BJ (cell line): Measurements from ENCODE around the gene HCRTR1. TPM values are rescaled to one million over a fixed set of nuclear protein-coding genes. Genes with fewer than 3 reads are reported as not detected.

Experiments used
- CTCF ChIA-PET: fragments of 350-600 bp; formaldehyde crosslinking; extraction: SDS; loops from one replicate; lab custom pipeline; 2021; ENCODE audit warnings: antibody characterized with exemption, inconsistent platforms; lab: Yijun Ruan, JAX
- POLR2A ChIA-PET: fragments of 300-600 bp; sonication (Branson Sonifier 250); formaldehyde crosslinking; extraction: SDS; loops from one replicate; lab custom pipeline; 2021; ENCODE audit warnings: antibody characterized with exemption; lab: Charles Lee
- DNase-seq: peaks from one replicate; pipeline ENCODE4 v3.0.0-alpha.2; 2011; ENCODE audit warnings: low read depth
- H3K27me3 ChIP-seq: 2 replicates; pipeline ENCODE4 v1.6.0; 2011; ENCODE audit warnings: low read length; ENCODE audit not compliant: control insufficient read depth, insufficient read depth
- H3K36me3 ChIP-seq: 2 replicates; pipeline ENCODE4 v1.5.1; 2011; ENCODE audit warnings: low read length; ENCODE audit not compliant: control insufficient read depth, insufficient read depth
- H3K4me3 ChIP-seq: 2 replicates; pipeline ENCODE4 v1.5.1; 2011; ENCODE audit warnings: low read depth, mild to moderate bottlenecking, control low read depth, low read length
- CTCF ChIP-seq: IDR thresholded peaks from 2 replicates; pipeline ENCODE4 v1.5.1; 2011; ENCODE audit warnings: low read depth, mild to moderate bottlenecking, control low read depth, inconsistent platforms, low read length, moderate library complexity; ENCODE audit not compliant: insufficient read depth
- polyA plus RNA-seq: library from polyadenylated mRNA; depleted of rRNA; stranded (reverse); fragments of >200 nt; gene quantifications from 2 replicates; pipeline ENCODE4 v1.2.3, GENCODE V29; 2011

HCRTR1 gene
- polyA plus RNA-seq, 1 experiment: not detected

- POLR2A ChIA-PET: no interaction called here
- Histone ChIP-seq H3K36me3 (peaks cover 1% of the 10 kb centered on the region; the same call in 1 of the 2 replicates), H3K27me3 (no peaks in the 10 kb centered on the region), H3K4me3 (peak overlapping the region; percentile 50)
- CTCF ChIA-PET: interaction anchor here (0.6 to 18.7 kb wide), 5 partner anchors 10 to 212 kb away, joined by 3 to 366 read pairs (median 7); no protein-coding TSS in a partner anchor
- no peak for DNase-seq
- no peak for TF ChIP-seq CTCF
These were observed 39.8 kb upstream of the HCRTR1 start for GRCh38 chr1:31577515-31578192.

GRCh38 chr1:31579374-31579773, 38.1 kb upstream of the HCRTR1 start:
- no peak for DNase-seq
- TF ChIP-seq CTCF: no peak
- Histone ChIP-seq H3K36me3 (peaks cover 6% of the 10 kb centered on the region), H3K4me3 (no peak overlapping the region), H3K27me3 (no peaks in the 10 kb centered on the region)
- ChIA-PET POLR2A (no interaction called here), CTCF (interaction anchor here (1.3 to 18.7 kb wide), 2 partner anchors 10 to 38 kb away, joined by 3 to 366 read pairs; partner anchors contain the start of gene HCRTR1)

- no peak for TF ChIP-seq CTCF
- Histone ChIP-seq H3K4me3 (no peak overlapping the region), H3K27me3 (no peaks in the 10 kb centered on the region), H3K36me3 (peaks cover 10% of the 10 kb centered on the region)
- DNase-seq: no peak
- ChIA-PET POLR2A (interaction anchor here (0.5 kb wide), 1 partner anchor 127 kb away, joined by 3 read pairs; no protein-coding TSS in a partner anchor), CTCF (interaction anchor here (0.8 to 19.4 kb wide), 4 partner anchors 8 to 185 kb away, joined by 3 to 366 read pairs (median 3); partner anchors contain the start of gene TINAGL1)
These were observed 37.0 kb upstream of the HCRTR1 start for GRCh38 chr1:31580513-31580870.

- peaks cover 11% of the 10 kb centered on the region for H3K36me3 ChIP-seq
- no peak overlapping the region for H3K4me3 ChIP-seq
- TF ChIP-seq CTCF: no peak
- ChIA-PET POLR2A (interaction anchor here (0.5 kb wide), 2 partner anchors 126 to 609 kb away, joined by 3 read pairs; no protein-coding TSS in a partner anchor), CTCF (interaction anchor here (0.7 to 19.4 kb wide), 9 partner anchors 8 to 208 kb away, joined by 3 to 366 read pairs (median 3); partner anchors contain the start of gene TINAGL1)
- no peaks in the 10 kb centered on the region for H3K27me3 ChIP-seq
- no peak for DNase-seq
These were observed 36.4 kb upstream of the HCRTR1 start for GRCh38 chr1:31580891-31581603.
